Liver (tissue), 3 donors: Measurements from ENCODE around the gene ACADS.

Experiments
- GABPA ChIP-seq, 2 donors: IDR thresholded peaks in 1 of 2; conservative IDR thresholded peaks in 1 of 2; 2 replicates each; pipeline ENCODE4 v1.6.1; 2016; ENCODE audit warnings: antibody characterized with exemption in 2 of 2, mild to moderate bottlenecking in 1 of 2, moderate library complexity in 1 of 2
- SP1 ChIP-seq: IDR thresholded peaks from 2 replicates; pipeline ENCODE4 v1.6.1; 2018; ENCODE audit warnings: antibody characterized with exemption, mild to moderate bottlenecking
- TF ChIP-seq, protein P1 (sequence below): IDR thresholded peaks from 2 replicates; pipeline ENCODE4 v1.6.1; 2016; ENCODE audit warnings: antibody characterized with exemption
- TF ChIP-seq, protein P2 (sequence below): fragments of 150-350 bp; IDR thresholded peaks from 2 replicates; pipeline ENCODE4 v1.5.1; 2017; ENCODE audit warnings: improper control_type of control experiment, low read depth, low read length; ENCODE audit not compliant: missing input control
- donor health status: healthy.
- donor health status: healthy.

DNA sequence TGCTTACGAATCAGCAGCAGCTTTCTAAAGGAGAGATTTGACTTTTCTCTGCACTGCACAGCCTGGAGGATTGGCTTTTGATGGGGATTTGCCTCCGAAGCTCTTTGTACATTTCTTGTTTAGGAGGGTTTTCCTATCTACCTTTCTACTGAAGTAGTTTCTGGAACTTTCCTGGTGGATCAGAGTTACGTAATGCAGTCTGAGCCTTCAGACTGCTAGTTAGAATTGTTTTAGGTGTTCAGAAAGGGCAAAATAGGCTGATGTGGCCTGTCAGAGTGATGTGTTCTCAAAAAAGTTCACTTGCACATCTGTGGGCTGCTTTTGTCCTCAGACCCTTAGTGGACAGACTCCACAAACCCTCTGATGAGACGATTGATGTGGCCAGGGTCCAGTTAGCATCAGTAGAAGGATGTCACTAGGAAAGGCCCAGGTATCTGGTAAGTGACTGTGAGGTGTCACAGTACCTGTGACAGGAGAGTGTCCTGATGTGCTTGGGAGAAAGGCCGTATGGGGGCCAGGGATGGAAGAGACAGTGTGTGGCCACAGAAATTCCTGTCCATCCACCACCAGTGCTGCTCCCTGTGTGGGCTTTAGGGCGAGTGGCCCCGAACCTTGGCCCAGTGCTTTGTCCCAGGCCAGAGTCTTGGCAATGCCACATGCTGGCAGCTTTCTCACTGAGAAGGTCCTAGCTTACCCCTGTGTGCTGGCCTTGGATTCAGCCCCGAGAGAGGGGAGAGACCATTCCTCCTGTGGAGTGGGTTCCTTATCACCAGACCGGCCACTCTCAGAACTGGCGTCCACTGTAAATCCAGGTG is 4.4 kb upstream of the ACADS start:
- no peak for TF ChIP-seq SP1
- TF ChIP-seq, protein P1, sequence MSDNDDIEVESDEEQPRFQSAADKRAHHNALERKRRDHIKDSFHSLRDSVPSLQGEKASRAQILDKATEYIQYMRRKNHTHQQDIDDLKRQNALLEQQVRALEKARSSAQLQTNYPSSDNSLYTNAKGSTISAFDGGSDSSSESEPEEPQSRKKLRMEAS: no peak
- TF ChIP-seq, protein P2, sequence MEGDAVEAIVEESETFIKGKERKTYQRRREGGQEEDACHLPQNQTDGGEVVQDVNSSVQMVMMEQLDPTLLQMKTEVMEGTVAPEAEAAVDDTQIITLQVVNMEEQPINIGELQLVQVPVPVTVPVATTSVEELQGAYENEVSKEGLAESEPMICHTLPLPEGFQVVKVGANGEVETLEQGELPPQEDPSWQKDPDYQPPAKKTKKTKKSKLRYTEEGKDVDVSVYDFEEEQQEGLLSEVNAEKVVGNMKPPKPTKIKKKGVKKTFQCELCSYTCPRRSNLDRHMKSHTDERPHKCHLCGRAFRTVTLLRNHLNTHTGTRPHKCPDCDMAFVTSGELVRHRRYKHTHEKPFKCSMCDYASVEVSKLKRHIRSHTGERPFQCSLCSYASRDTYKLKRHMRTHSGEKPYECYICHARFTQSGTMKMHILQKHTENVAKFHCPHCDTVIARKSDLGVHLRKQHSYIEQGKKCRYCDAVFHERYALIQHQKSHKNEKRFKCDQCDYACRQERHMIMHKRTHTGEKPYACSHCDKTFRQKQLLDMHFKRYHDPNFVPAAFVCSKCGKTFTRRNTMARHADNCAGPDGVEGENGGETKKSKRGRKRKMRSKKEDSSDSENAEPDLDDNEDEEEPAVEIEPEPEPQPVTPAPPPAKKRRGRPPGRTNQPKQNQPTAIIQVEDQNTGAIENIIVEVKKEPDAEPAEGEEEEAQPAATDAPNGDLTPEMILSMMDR: no peak
- no peak for TF ChIP-seq GABPA (IDR thresholded peaks at IDR 0.05 in 1 of 2, conservative IDR thresholded peaks at IDR 0.05 in 1 of 2)
